ENCODE data around the gene B4GALNT3. TPM values are rescaled to one million over a fixed set of nuclear protein-coding genes. Genes with fewer than 3 reads are reported as not detected.

Gene B4GALNT3
- total and polyA plus RNA-seq, 2 of the 13 experiments (the other 11 are each of a cell fraction or from before 2014, with no cell fraction given), result 3.2 to 4.4 TPM

DNA sequence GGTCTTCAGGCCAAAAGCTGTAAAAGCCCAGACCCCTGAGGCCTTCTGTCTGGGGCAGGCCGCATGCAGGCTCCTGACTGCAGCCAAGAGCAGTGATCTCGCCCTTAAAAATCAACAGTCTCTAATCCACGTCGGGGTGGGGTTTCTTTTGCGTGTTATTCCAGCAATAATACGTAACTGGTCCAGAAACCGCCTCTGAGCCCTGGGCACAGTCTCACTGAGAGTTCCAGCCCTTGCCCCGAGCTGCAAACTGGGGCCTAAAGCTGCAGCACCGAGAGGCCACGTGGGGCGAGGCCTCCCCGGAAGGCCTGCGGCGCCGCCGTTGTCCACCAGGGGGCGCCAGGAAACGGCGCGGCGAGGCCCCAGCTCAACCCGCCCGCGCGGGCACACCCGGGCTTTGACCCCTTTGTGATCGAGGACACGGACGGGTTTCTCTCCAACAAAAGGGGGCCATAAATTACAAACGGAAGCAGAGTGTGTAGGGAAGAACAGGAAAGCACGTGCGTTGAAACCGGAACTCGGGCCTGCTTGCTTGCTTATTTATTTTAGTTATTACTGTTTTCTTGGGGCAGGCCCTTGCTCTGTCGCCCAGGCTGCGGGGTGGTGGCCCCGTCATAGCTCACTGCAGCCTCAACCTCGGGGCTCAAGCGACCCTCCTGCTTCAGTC is 116.3 kb downstream of the B4GALNT3 start (continued):
- TF ChIP-seq ZSCAN29 (CRISPR knock-in tag; conservative IDR thresholded peaks at IDR 0.05), result peak; percentile 85; the same call in 1 of the 2 replicates
- TF ChIP-seq ZNF616 (CRISPR knock-in tag; IDR thresholded peaks at IDR 0.05; ENCODE audit: low read depth), result peak; percentile 82; the same call in 1 of the 2 replicates
- TF ChIP-seq ZNF644 (CRISPR knock-in tag; IDR thresholded peaks at IDR 0.05; ENCODE audit: low read depth), result no peak
- TF ChIP-seq ZNF253 (CRISPR knock-in tag; IDR thresholded peaks at IDR 0.05; ENCODE audit: borderline replicate concordance), result no peak
- TF ChIP-seq ZNF33B (CRISPR knock-in tag; IDR thresholded peaks at IDR 0.05), result no peak
- peak; percentile 86; the same call in 1 of the 2 replicates for TF ChIP-seq ZNF547 (CRISPR knock-in tag; IDR thresholded peaks at IDR 0.05)
- no peak for TF ChIP-seq NFATC3 (CRISPR knock-in tag; IDR thresholded peaks at IDR 0.05)
- no peak for TF ChIP-seq TEAD2 (CRISPR knock-in tag; IDR thresholded peaks at IDR 0.05)
- no peak for TF ChIP-seq ZNF180 (CRISPR knock-in tag; IDR thresholded peaks at IDR 0.05; ENCODE audit: borderline replicate concordance, low read depth)
- TF ChIP-seq IKZF4 (CRISPR knock-in tag; IDR thresholded peaks at IDR 0.05; ENCODE audit: borderline replicate concordance, low read depth, not compliant biosample characterization), result peak; percentile 69
- peak; percentile 87 for TF ChIP-seq POGZ (CRISPR knock-in tag; IDR thresholded peaks at IDR 0.05)
- no peak for TF ChIP-seq NBN (conservative IDR thresholded peaks at IDR 0.05)
- no peak for TF ChIP-seq SUZ12 (IDR thresholded peaks at IDR 0.05; ENCODE audit: low read depth, low read length)
- 0 out of 2 replicates have a peak, but pooled peaks have one; percentile 68 for TF ChIP-seq ZNF713 (CRISPR knock-in tag; IDR thresholded peaks at IDR 0.05)
- TF ChIP-seq, protein P1, sequence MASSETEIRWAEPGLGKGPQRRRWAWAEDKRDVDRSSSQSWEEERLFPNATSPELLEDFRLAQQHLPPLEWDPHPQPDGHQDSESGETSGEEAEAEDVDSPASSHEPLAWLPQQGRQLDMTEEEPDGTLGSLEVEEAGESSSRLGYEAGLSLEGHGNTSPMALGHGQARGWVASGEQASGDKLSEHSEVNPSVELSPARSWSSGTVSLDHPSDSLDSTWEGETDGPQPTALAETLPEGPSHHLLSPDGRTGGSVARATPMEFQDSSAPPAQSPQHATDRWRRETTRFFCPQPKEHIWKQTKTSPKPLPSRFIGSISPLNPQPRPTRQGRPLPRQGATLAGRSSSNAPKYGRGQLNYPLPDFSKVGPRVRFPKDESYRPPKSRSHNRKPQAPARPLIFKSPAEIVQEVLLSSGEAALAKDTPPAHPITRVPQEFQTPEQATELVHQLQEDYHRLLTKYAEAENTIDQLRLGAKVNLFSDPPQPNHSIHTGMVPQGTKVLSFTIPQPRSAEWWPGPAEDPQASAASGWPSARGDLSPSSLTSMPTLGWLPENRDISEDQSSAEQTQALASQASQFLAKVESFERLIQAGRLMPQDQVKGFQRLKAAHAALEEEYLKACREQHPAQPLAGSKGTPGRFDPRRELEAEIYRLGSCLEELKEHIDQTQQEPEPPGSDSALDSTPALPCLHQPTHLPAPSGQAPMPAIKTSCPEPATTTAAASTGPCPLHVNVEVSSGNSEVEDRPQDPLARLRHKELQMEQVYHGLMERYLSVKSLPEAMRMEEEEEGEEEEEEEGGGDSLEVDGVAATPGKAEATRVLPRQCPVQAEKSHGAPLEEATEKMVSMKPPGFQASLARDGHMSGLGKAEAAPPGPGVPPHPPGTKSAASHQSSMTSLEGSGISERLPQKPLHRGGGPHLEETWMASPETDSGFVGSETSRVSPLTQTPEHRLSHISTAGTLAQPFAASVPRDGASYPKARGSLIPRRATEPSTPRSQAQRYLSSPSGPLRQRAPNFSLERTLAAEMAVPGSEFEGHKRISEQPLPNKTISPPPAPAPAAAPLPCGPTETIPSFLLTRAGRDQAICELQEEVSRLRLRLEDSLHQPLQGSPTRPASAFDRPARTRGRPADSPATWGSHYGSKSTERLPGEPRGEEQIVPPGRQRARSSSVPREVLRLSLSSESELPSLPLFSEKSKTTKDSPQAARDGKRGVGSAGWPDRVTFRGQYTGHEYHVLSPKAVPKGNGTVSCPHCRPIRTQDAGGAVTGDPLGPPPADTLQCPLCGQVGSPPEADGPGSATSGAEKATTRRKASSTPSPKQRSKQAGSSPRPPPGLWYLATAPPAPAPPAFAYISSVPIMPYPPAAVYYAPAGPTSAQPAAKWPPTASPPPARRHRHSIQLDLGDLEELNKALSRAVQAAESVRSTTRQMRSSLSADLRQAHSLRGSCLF (CRISPR knock-in tag; IDR thresholded peaks at IDR 0.05; ENCODE audit: borderline replicate concordance), result no peak
- TF ChIP-seq GTF3A (CRISPR knock-in tag; conservative IDR thresholded peaks at IDR 0.05), result peak; percentile 97
- peak; percentile 90 for TF ChIP-seq ZNF350 (CRISPR knock-in tag; IDR thresholded peaks at IDR 0.05; ENCODE audit: borderline replicate concordance, low read depth)
- peak; percentile 90 for TF ChIP-seq RNF2 (conservative IDR thresholded peaks at IDR 0.05; ENCODE audit: low read depth)
- TF ChIP-seq, protein P2, sequence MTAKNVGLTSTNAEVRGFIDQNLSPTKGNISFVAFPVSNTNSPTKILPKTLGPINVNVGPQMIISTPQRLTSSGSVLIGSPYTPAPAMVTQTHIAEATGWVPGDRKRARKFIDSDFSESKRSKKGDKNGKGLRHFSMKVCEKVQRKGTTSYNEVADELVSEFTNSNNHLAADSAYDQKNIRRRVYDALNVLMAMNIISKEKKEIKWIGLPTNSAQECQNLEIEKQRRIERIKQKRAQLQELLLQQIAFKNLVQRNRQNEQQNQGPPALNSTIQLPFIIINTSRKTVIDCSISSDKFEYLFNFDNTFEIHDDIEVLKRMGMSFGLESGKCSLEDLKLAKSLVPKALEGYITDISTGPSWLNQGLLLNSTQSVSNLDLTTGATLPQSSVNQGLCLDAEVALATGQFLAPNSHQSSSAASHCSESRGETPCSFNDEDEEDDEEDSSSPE (CRISPR knock-in tag; IDR thresholded peaks at IDR 0.05), result peak; percentile 92
- TF ChIP-seq, protein P3, sequence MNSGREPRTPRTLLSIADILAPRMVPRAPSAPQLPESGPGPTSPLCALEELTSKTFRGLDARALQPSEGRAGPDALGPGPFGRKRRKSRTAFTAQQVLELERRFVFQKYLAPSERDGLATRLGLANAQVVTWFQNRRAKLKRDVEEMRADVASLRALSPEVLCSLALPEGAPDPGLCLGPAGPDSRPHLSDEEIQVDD (CRISPR knock-in tag; IDR thresholded peaks at IDR 0.05; ENCODE audit: borderline replicate concordance), result peak; percentile 86; the same call in 1 of the 2 replicates
- TF ChIP-seq FOSL1 (CRISPR knock-in tag; IDR thresholded peaks at IDR 0.05; ENCODE audit: borderline replicate concordance), result no peak
- TF ChIP-seq ZKSCAN8 (CRISPR knock-in tag; IDR thresholded peaks at IDR 0.05; ENCODE audit: borderline replicate concordance), result peak; percentile 88
- peak; percentile 52; the same call in 1 of the 2 replicates for TF ChIP-seq ZNF816 (CRISPR knock-in tag; IDR thresholded peaks at IDR 0.05; ENCODE audit: borderline replicate concordance)
